Sigmoid colon (tissue), 7 donors: Measurements from ENCODE around the gene IL2RA. TPM values are rescaled to one million over a fixed set of nuclear protein-coding genes. Genes with fewer than 3 reads are reported as not detected.

Source experiments
- DNase-seq: peaks from one replicate; pipeline ENCODE4 v3.0.0-alpha.2; 2019
- H3K27ac ChIP-seq, 4 donors: fragments of 200-600 bp; sonication (generic); one replicate each; pipeline ENCODE4 v1.5.1; 2016 to 2019; ENCODE audit warnings: mild to moderate bottlenecking in 1 of 4
- H3K27me3 ChIP-seq, 3 donors: fragments of 200-600 bp; sonication (generic); one replicate each; pipeline ENCODE4 v1.5.1; 2019; ENCODE audit warnings: mild to moderate bottlenecking in 1 of 3
- H3K36me3 ChIP-seq, 4 donors: fragments of 200-600 bp; sonication (generic); one replicate each; pipeline ENCODE4 v1.5.1; 2016 to 2019
- H3K4me1 ChIP-seq, 4 donors: fragments of 200-600 bp; sonication (generic); one replicate each; pipeline ENCODE4 v1.5.1; 2017 to 2019
- H3K4me3 ChIP-seq, 4 donors: fragments of 200-600 bp; sonication (generic); one replicate each; pipeline ENCODE4 v1.5.1; 2017 to 2019; ENCODE audit warnings: mild to moderate bottlenecking in 2 of 4, moderate library complexity in 1 of 4
- H3K9me3 ChIP-seq, 4 donors: fragments of 200-600 bp in 3 of 4; sonication (generic) in 3 of 4; one replicate each; pipeline versions ENCODE4 v1.5.1 to v1.6.1; 2013 to 2019
- CTCF ChIP-seq, 4 experiments: fragments of 450-650 bp in 3 of 4; fragments of 200-600 bp in 1 of 4; IDR thresholded peaks; one replicate each; pipeline ENCODE4 v1.5.1; 2016 to 2019; ENCODE audit warnings: antibody characterized with exemption in 4 of 4, mild to moderate bottlenecking in 3 of 4, moderate library complexity in 2 of 4
- EP300 ChIP-seq, 4 donors: sonication (generic); formaldehyde crosslinking; IDR thresholded peaks; one replicate each; pipeline ENCODE4 v1.6.1; 2017; ENCODE audit warnings: antibody characterized with exemption in 4 of 4
- POLR2A ChIP-seq, 2 donors: fragments of 450-650 bp; IDR thresholded peaks; one replicate each; pipeline ENCODE4 v1.6.1; 2016; ENCODE audit warnings: antibody characterized with exemption in 2 of 2, mild to moderate bottlenecking in 2 of 2, moderate library complexity in 2 of 2
- POLR2AphosphoS5 ChIP-seq, 4 donors: sonication (generic); formaldehyde crosslinking; IDR thresholded peaks; one replicate each; pipeline ENCODE4 v1.6.1; 2017; ENCODE audit warnings: antibody characterized with exemption in 4 of 4
- WGBS, 2 donors: extraction: QIAGEN DNeasy Blood & Tissue Kit; methylation state at CpG; one replicate each; pipeline ENCODE4 v1.1.7; 2013; 5-methylcytosine and 5-hydroxymethylcytosine counted together
- intact Hi-C: fragments of 100-400 bp; cut with DNase I; formaldehyde crosslinking; loops from one replicate; pipeline ENCODE4 v1.15.1; 2023
- polyA plus RNA-seq, 3 donors: library from polyadenylated mRNA; stranded (reverse); fragments of 200-250 nt; gene quantifications; one replicate each; pipeline ENCODE4 v1.2.3, GENCODE V29; 2013
- total RNA-seq, 4 donors: library from RNA; depleted of rRNA; stranded (reverse); fragments of >200 nt; gene quantifications; one replicate each; pipeline ENCODE4 v1.1.0, GENCODE V29; 2016
- donor health status: healthy with polysubstance abuse.
- donor health status: Bipolar disorder and iron deficiency.
- donor health status: healthy.

IL2RA gene
- total and polyA plus RNA-seq, 7 donors, result 0.60 to 14.0 (median 4.7) TPM; not detected in 1

GRCh38 chr10:6070660-6071059 is 8.5 kb upstream of the IL2RA start:
- no peaks in the 10 kb centered on the region for H3K36me3 ChIP-seq
- DNase-seq, result no peak
- no peaks in the 10 kb centered on the region for H3K4me1 ChIP-seq
- no peaks in the 10 kb centered on the region for H3K27me3 ChIP-seq
- H3K4me3 ChIP-seq, result no peak overlapping the region
- WGBS, 2 donors, result 83 to 91% methylated on average over 5 of the region's 5 CpGs
- H3K27ac ChIP-seq, result no peak overlapping the region
- no peaks in the 10 kb centered on the region for H3K9me3 ChIP-seq
- no peak for TF ChIP-seq EP300 (IDR thresholded peaks at IDR 0.05)
- TF ChIP-seq POLR2AphosphoS5 (IDR thresholded peaks at IDR 0.05), result no peak
- no peak for TF ChIP-seq CTCF (IDR thresholded peaks at IDR 0.05)
- TF ChIP-seq POLR2A (IDR thresholded peaks at IDR 0.05), result no peak
- intact Hi-C loops, result no loop called here

- H3K4me3 ChIP-seq, result no peak overlapping the region
- H3K4me1 ChIP-seq, result no peaks in the 10 kb centered on the region
- intact Hi-C loops, result no loop called here
- no peak for TF ChIP-seq EP300 (IDR thresholded peaks at IDR 0.05)
- no peak for TF ChIP-seq POLR2A (IDR thresholded peaks at IDR 0.05)
- TF ChIP-seq POLR2AphosphoS5 (IDR thresholded peaks at IDR 0.05), result no peak
- no peak for TF ChIP-seq CTCF (IDR thresholded peaks at IDR 0.05)
- DNase-seq, result peak; percentile 18
- H3K27me3 ChIP-seq, result no peaks in the 10 kb centered on the region
- no peaks in the 10 kb centered on the region for H3K9me3 ChIP-seq
- H3K36me3 ChIP-seq, result no peaks in the 10 kb centered on the region
- no peak overlapping the region for H3K27ac ChIP-seq
- WGBS, 2 donors, result 59 to 85% methylated on average over 11 of the region's 11 CpGs
These were observed 7.1 kb upstream of the IL2RA start for GRCh38 chr10:6069081-6069931.

- Histone ChIP-seq H3K27me3 (no peaks in the 10 kb centered on the region), H3K4me3 (no peak overlapping the region), H3K4me1 (no peaks in the 10 kb centered on the region), H3K9me3 (no peaks in the 10 kb centered on the region), H3K36me3 (no peaks in the 10 kb centered on the region), H3K27ac (no peak overlapping the region)
- intact Hi-C loops, result no loop called here
- WGBS, 2 donors, result 51 to 89% methylated on average over 8 of the region's 8 CpGs
- DNase-seq, result peak; percentile 63
- TF ChIP-seq EP300 (IDR thresholded peaks at IDR 0.05), result no peak
- TF ChIP-seq CTCF (IDR thresholded peaks at IDR 0.05), result no peak
- no peak for TF ChIP-seq POLR2AphosphoS5 (IDR thresholded peaks at IDR 0.05)
- TF ChIP-seq POLR2A (IDR thresholded peaks at IDR 0.05), result no peak
These were observed 6.3 kb upstream of the IL2RA start for GRCh38 chr10:6068422-6068821.

GRCh38 chr10:6068006-6068405 is 5.8 kb upstream of the IL2RA start:
- Histone ChIP-seq H3K9me3 (no peaks in the 10 kb centered on the region), H3K36me3 (no peaks in the 10 kb centered on the region), H3K27me3 (no peaks in the 10 kb centered on the region), H3K27ac (no peak overlapping the region), H3K4me1 (no peaks in the 10 kb centered on the region), H3K4me3 (no peak overlapping the region)
- intact Hi-C loops, result no loop called here
- DNase-seq, result peak; percentile 17
- TF ChIP-seq CTCF (IDR thresholded peaks at IDR 0.05) (no peak), POLR2AphosphoS5 (IDR thresholded peaks at IDR 0.05) (no peak), POLR2A (IDR thresholded peaks at IDR 0.05) (no peak), EP300 (IDR thresholded peaks at IDR 0.05) (no peak)
- 77 to 84% methylated on average over 6 of the region's 6 CpGs for WGBS, 2 donors
